Stimulated activated CD4-positive, alpha-beta T cell treated with anti-CD3 and anti-CD28 coated beads, Interleukin-1b, Interleukin-23, amount 100 ng/mL, for 48 hours (primary cell): ENCODE data around the gene SLC7A11.

Experiments used
- DNase-seq: peaks from one replicate; pipeline ENCODE4 v3.0.0-alpha.2; 2020

The SLC7A11 gene

GRCh38 chr4:138242076-138242833 is at the start of gene SLC7A11:
SLC7A11 (minus strand) TSS chr4:138242349; CDS start chr4:138242069, 280 bp downstream.
- peak; percentile 64 for DNase-seq

GRCh38 chr4:138291431-138291830 is 49.3 kb upstream of the SLC7A11 start:
- DNase-seq = no peak

- no peak for DNase-seq
These were observed 48.7 kb upstream of the SLC7A11 start for GRCh38 chr4:138290805-138291204.

GRCh38 chr4:138279286-138279685 is 37.1 kb upstream of the SLC7A11 start:
- DNase-seq = no peak

GRCh38 chr4:138277133-138277532 is 35.0 kb upstream of the SLC7A11 start:
- DNase-seq = no peak

GRCh38 chr4:138275963-138276621 is 33.9 kb upstream of the SLC7A11 start:
- DNase-seq = no peak

- no peak for DNase-seq
These were observed 33.1 kb upstream of the SLC7A11 start for GRCh38 chr4:138275216-138275615.

- DNase-seq = no peak
These were observed 27.0 kb upstream of the SLC7A11 start for GRCh38 chr4:138269175-138269574.

- no peak for DNase-seq
These were observed 25.7 kb upstream of the SLC7A11 start for GRCh38 chr4:138267835-138268234.

GRCh38 chr4:138266948-138267347 is 24.8 kb upstream of the SLC7A11 start:
- DNase-seq = no peak

- DNase-seq = no peak
These were observed 21.2 kb upstream of the SLC7A11 start for GRCh38 chr4:138263247-138263816.

- no peak for DNase-seq
These were observed 20.3 kb upstream of the SLC7A11 start for GRCh38 chr4:138262469-138262868.

GRCh38 chr4:138262030-138262429 is 19.9 kb upstream of the SLC7A11 start:
- DNase-seq = no peak

GRCh38 chr4:138259824-138260223 is 17.7 kb upstream of the SLC7A11 start:
- no peak for DNase-seq

GRCh38 chr4:138259271-138259670 is 17.1 kb upstream of the SLC7A11 start:
- no peak for DNase-seq

- no peak for DNase-seq
These were observed 14.5 kb upstream of the SLC7A11 start for GRCh38 chr4:138256608-138257007.

- DNase-seq = no peak
These were observed 13.9 kb upstream of the SLC7A11 start for GRCh38 chr4:138255917-138256597.

GRCh38 chr4:138252551-138252950 is 10.4 kb upstream of the SLC7A11 start:
- no peak for DNase-seq

GRCh38 chr4:138251938-138252337 is 9.8 kb upstream of the SLC7A11 start:
- no peak for DNase-seq

- DNase-seq = no peak
These were observed 7.0 kb upstream of the SLC7A11 start for GRCh38 chr4:138249132-138249531.

- no peak for DNase-seq
These were observed 5.9 kb upstream of the SLC7A11 start for GRCh38 chr4:138248058-138248457.

GRCh38 chr4:138247643-138248042 is 5.5 kb upstream of the SLC7A11 start:
- DNase-seq = no peak

GRCh38 chr4:138243369-138243768 is 1.2 kb upstream of the SLC7A11 start:
- no peak for DNase-seq

- no peak for DNase-seq
These were observed 646 bp upstream of the SLC7A11 start for GRCh38 chr4:138242834-138243156.
